HG03064 (cell line): ENCODE measurements around the gene PODXL.
"Not testable (repeated sequence)": the region's sequence is repeated elsewhere in the genome, so short reads cannot be mapped to it uniquely, and the experiment has no call there.

Experiments used
- ATAC-seq: cut with Tn5 transposase; IDR thresholded peaks from one replicate; pipeline ENCODE4 v1.9.1; 2021; ENCODE audit warnings: low read depth; ENCODE audit not compliant: unreplicated experiment

Gene PODXL

GRCh38 chr7:131497454-131497853, 59.0 kb downstream of the PODXL start:
- no peak for ATAC-seq

GRCh38 chr7:131495669-131496498, 60.5 kb downstream of the PODXL start:
- no peak for ATAC-seq

DNA sequence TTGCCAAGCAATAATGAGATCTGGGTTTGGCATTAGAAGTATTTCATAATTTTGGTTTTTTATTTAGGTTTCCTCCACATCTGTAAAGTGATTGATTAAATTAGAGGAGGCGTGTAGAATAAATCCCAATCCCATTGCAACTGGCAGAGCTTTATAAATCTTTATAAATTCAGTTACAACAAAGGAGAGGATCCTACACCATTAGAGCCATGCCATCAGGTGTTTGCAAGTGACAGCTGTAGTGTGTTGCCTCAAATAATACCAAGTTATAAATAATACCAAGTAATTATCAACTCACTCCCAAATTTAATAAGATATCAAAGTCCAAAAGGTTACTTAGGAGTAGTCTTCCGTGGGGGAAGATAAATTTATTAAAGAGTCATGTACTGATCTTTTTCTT, 62.2 kb downstream of the PODXL start:
- ATAC-seq, result no peak

DNA sequence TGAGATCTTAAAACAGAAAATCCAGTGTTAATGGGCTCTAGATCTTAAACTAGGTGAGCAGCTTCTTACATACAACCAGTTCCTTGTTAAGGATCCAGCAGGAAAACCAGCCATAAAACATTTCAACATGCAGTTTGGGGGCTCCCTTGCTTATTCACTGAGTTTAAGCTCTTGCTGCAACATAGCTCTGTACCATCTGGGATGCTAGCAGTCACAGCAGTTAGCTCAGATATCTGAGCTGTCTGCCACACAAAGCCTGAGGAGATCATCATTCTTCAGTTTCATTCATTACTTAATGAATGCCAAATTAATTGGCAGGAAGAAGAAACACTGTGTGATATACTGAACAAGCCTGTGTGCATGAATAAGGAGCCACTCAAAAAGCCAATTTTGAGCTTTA, 62.8 kb downstream of the PODXL start:
- no peak for ATAC-seq

GRCh38 chr7:131493081-131493480, 63.3 kb downstream of the PODXL start:
- ATAC-seq, result no peak

- ATAC-seq, result no peak
Observed at GRCh38 chr7:131489881-131490280, 66.5 kb downstream of the PODXL start.

- no peak for ATAC-seq
Observed at GRCh38 chr7:131489196-131489595, 67.2 kb downstream of the PODXL start.

GRCh38 chr7:131488361-131488760, 68.1 kb downstream of the PODXL start:
- ATAC-seq, result no peak

GRCh38 chr7:131487217-131487616, 69.2 kb downstream of the PODXL start:
- ATAC-seq, result no peak

GRCh38 chr7:131486346-131486745, 70.1 kb downstream of the PODXL start:
- ATAC-seq, result no peak

GRCh38 chr7:131483586-131483985, 72.8 kb downstream of the PODXL start:
- no peak for ATAC-seq

GRCh38 chr7:131482800-131483199, 73.6 kb downstream of the PODXL start:
- no peak for ATAC-seq

DNA sequence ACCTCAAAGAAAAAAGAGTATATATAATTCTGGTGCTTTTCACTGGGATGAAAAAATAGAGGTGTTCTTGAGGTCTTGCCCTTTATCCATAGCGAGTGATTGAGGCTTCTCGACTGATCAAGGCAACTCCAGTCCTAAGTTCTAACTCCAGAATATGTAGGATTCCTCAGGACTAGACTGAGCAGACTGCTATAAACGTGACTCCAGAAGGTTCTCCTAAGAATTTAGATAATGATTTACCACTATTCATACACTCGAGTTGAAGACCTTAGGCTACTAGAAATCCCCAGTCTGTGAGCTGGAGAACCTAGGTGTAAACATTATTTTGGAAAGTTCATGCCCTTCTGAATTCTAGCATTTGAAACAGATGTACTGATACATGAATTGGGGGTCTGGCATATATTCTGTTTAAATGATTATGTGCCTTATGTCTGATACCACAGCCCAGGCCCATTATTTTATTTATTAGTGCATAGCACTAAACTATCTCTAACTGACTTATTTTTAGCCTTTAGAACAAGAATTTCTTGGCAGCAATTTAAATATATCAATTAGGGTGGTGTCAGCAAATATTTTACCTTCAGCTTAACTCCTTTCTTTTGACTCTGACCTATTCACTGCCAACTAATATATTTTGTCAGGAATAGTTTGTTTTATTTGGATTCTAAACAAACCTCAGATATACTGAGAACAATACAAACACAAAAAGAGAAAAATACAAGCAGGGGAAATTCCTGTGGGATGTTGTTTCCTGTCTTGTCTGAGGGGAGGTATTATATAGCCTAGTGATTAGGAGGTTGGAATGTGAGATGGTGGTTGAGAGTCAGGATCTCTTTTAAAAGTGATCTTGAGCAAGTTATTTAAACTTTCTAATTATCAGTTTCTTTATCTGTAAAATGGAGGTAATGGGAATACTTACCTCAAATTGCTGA, 75.8 kb downstream of the PODXL start:
- ATAC-seq, result no peak

DNA sequence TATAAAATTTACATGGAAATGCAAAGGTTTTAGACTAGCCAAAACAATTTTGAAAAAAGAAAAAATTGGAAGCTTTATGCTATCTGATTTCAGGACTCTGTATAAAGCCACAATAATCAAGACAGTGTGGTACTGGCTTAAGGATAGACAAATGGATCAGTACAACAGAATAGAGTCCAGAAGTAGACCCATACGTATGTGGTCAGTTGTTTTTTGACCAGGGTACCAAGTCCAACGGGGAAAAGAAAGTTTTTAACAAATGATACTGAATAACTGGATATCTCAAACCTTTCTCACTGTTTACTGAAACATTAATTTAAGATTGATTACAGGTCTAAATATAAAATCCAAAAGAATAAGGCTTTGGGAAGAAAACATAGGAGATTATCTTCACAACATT, 79.7 kb downstream of the PODXL start:
- no peak for ATAC-seq

DNA sequence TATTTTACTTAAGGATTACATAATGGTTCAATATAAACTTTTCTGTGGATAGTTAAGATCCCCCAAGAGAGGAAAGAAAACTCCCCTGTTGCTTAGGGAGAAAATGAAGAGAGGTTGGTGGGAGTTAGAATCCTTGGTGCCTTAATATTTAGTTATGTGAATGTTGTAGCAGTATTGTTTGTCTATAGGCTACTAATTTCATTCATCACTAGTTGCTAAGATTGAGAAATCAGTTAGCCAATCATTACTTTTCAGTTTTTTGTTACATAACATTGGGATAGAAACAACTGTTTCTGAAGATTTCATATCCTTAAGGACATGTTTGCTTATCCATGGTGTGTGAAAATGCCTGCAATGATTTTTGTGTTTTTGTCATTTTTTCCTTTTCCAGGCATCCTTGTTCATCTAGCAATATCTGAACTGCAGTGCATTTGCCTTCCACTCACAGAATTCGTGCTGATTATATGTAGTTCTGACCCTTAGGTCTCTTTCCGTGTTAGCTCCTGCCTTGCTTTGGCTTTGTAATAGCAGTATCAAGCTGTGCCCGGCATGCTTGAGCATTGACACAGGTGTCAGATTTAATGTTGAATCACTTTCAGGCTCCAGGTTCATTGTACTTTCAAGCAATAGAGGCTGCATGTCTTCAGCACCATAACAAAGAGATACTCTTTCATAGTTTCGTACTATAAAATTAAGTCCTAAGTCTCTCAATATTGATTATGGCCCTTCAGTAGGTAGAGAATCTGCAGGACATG, 85.0 kb downstream of the PODXL start:
- no peak for ATAC-seq

GRCh38 chr7:131467788-131468187, 88.6 kb downstream of the PODXL start:
- no peak for ATAC-seq

DNA sequence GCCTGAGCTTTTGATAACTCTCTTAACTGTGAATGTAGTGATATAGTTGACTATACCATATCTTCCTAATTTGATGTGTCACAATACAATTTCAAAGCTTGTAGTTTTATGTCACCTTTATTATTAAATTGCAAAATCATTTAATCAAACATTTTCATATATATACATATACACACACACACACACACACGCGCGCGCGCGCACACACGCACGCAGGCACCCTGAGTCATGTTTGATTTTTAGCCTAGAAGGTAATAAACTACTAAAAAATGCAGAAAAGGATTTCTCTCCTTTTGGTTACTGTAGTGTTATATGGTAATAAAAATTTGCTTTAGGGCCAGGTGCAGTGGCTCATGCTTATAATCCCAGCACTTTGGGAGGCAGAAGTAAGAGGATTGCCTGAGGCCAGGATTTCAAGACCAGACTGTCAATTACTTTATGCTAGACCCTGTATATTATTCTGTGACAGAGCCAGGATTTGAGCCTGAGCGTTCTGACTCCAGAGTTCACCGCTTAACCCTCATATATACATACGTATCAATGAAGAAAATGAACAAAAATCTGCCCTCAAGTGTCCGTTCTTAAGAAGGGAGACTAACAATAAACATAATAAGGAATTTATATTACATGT, 89.6 kb downstream of the PODXL start:
- ATAC-seq, result no peak

- not testable (repeated sequence) for ATAC-seq
Observed at GRCh38 chr7:131462715-131463114, 93.7 kb downstream of the PODXL start.

DNA sequence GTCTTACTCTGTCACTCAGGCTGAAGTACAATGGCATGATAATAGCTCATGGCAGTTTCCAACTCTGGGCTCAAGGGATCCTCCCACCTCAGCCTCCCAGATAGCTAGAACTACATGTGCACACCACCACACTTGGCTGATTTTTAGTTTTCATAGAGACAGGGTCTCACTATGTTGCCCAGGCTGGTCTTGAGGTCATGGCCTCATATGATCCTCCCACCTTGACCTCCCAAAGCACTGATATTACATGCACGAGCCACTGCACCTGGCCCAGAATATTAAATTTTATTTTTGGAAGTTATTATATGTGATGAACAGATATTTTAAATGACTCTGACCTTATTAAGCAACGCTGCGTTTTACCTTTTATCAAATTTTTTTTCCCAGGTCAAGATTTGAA, 94.4 kb downstream of the PODXL start:
- no peak for ATAC-seq

DNA sequence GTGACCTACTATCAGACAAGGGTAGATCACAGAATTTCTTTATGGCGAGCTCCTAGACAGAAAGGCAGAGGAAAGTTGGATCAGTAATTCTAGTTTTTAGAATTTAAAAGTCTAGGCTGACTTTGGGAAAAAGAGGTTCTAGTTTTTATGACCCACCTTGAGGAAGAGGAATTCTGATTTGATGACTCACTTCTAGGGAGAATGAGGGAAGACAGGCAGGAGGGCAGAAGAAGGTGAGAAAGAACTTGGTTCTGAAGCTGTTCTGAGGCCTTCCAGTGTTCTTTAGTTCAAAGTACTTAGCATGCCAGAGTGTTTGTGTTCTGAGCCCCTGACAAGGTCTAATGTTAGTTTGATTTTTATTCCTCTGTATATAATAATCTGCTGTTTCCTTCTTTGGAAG, 97.2 kb downstream of the PODXL start:
- no peak for ATAC-seq
